Measurements from ENCODE around the gene CRYBG1.

DNA sequence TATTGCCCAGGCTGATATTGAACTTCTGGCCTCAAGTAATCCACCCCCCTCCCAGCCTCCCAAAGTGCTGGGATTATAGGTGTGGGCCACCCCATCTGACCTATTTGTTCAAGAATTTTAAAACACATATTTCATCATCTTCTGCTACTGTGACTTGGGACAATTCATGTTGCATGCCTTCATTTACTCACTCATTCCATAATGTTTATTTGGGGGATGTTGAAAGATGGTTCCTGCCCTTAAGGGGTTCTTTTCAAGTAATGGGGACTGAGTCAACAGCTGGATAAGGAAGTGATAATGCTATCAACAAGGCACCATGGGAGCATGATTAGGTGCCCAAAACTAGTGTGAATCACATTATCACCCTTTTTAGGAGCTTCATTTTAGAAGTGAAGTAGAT is 62.0 kb downstream of the CRYBG1 start:
- TF ChIP-seq, protein P1, sequence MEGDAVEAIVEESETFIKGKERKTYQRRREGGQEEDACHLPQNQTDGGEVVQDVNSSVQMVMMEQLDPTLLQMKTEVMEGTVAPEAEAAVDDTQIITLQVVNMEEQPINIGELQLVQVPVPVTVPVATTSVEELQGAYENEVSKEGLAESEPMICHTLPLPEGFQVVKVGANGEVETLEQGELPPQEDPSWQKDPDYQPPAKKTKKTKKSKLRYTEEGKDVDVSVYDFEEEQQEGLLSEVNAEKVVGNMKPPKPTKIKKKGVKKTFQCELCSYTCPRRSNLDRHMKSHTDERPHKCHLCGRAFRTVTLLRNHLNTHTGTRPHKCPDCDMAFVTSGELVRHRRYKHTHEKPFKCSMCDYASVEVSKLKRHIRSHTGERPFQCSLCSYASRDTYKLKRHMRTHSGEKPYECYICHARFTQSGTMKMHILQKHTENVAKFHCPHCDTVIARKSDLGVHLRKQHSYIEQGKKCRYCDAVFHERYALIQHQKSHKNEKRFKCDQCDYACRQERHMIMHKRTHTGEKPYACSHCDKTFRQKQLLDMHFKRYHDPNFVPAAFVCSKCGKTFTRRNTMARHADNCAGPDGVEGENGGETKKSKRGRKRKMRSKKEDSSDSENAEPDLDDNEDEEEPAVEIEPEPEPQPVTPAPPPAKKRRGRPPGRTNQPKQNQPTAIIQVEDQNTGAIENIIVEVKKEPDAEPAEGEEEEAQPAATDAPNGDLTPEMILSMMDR (IDR thresholded peaks at IDR 0.05; ENCODE audit: low read length), result no peak
- TF ChIP-seq EZH2 (optimal IDR thresholded peaks at IDR 0.05; ENCODE audit: low read depth, low read length), result no peak
